ENCODE results near the gene GLRA3.

- TF ChIP-seq CTCF (IDR thresholded peaks at IDR 0.05): no peak
- no peak for TF ChIP-seq POLR2A (IDR thresholded peaks at IDR 0.05)
These were observed 26.0 kb upstream of the GLRA3 start for GRCh38 chr4:174855050-174855449.
